Gastroesophageal sphincter (tissue), 3 donors: ENCODE data around the gene GSTA3.
"Not testable (repeated sequence)": the region's sequence is repeated elsewhere in the genome, so short reads cannot be mapped to it uniquely, and the experiment has no call there.

Experiments
- EP300 ChIP-seq: sonication (generic); formaldehyde crosslinking; IDR thresholded peaks from one replicate; pipeline ENCODE4 v1.6.1; 2017; ENCODE audit warnings: antibody characterized with exemption, mild to moderate bottlenecking
- POLR2A ChIP-seq, 2 donors: fragments of 450-650 bp; IDR thresholded peaks; one replicate each; pipeline ENCODE4 v1.6.1; 2017; ENCODE audit warnings: antibody characterized with exemption in 2 of 2, mild to moderate bottlenecking in 2 of 2, moderate library complexity in 1 of 2
- TF ChIP-seq, protein P1 (sequence below), 4 experiments: fragments of 200-600 bp in 2 of 4; fragments of 450-650 bp in 2 of 4; sonication (generic) in 1 of 4; IDR thresholded peaks; one replicate each; pipeline ENCODE4 v1.5.1; 2017 to 2019; ENCODE audit warnings: antibody characterized with exemption in 4 of 4, mild to moderate bottlenecking in 2 of 4, moderate library complexity in 2 of 4

DNA sequence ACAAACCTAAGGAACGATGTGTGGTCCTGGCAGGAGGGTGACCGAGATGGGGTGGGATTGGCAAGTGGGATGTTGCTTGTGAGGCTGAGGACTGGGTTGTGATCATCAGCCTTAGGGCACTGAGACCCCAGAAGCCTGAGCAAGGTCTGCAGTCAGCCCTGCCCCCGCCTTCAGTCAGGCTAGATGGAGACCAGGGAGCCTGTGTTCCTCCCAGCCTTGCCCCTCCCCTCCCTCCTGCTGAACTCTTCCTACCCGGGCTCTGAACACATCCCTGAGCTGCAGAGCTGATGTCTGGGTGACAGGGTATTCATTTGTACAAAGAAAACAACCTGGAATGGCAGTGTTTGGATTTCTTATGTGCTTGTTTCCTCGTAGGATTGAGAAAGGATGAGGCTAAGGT is 40.6 kb downstream of the GSTA3 start:
- TF ChIP-seq POLR2A (IDR thresholded peaks at IDR 0.05); EP300: not testable (repeated sequence)
- TF ChIP-seq, protein P1, sequence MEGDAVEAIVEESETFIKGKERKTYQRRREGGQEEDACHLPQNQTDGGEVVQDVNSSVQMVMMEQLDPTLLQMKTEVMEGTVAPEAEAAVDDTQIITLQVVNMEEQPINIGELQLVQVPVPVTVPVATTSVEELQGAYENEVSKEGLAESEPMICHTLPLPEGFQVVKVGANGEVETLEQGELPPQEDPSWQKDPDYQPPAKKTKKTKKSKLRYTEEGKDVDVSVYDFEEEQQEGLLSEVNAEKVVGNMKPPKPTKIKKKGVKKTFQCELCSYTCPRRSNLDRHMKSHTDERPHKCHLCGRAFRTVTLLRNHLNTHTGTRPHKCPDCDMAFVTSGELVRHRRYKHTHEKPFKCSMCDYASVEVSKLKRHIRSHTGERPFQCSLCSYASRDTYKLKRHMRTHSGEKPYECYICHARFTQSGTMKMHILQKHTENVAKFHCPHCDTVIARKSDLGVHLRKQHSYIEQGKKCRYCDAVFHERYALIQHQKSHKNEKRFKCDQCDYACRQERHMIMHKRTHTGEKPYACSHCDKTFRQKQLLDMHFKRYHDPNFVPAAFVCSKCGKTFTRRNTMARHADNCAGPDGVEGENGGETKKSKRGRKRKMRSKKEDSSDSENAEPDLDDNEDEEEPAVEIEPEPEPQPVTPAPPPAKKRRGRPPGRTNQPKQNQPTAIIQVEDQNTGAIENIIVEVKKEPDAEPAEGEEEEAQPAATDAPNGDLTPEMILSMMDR (IDR thresholded peaks at IDR 0.05): not testable (repeated sequence)
